ENCODE results near the gene SLC6A6. TPM values are rescaled to one million over a fixed set of nuclear protein-coding genes. Genes with fewer than 3 reads are reported as not detected.

Gene SLC6A6
- total RNA-seq, 1 donor from 2014 or later, result 32.9 TPM

GRCh38 chr3:14518893-14519292 is 116.5 kb downstream of the SLC6A6 start:
- no peaks in the 10 kb centered on the region for H3K4me1 ChIP-seq
- no peak overlapping the region for H3K4me3 ChIP-seq
- H3K79me2 ChIP-seq (ENCODE audit: low read depth), result no peaks in the 10 kb centered on the region
- H3K4me2 ChIP-seq, result no peak overlapping the region
- no peaks in the 10 kb centered on the region for H3K9me3 ChIP-seq (ENCODE audit: low read depth)
- DNase-seq (ENCODE audit: low spot score), result no peak
- H3F3A ChIP-seq (ENCODE audit: low read depth), result no peaks in the 10 kb centered on the region
- no peak overlapping the region for H2AFZ ChIP-seq (replicated peaks)
- H3K36me3 ChIP-seq, result no peaks in the 10 kb centered on the region
- H3K9me3 Mint-ChIP-seq, result no peaks in the 10 kb centered on the region
- H3K4me3 Mint-ChIP-seq, result no peak overlapping the region
- TF ChIP-seq CTCF (IDR thresholded peaks at IDR 0.05), result no peak
- TF ChIP-seq EZH2phosphoT487 (IDR thresholded peaks at IDR 0.05), result no peak
- no peak for TF ChIP-seq EZH2 (IDR thresholded peaks at IDR 0.05)
- H3K27me3 Mint-ChIP-seq (ENCODE audit: insufficient read depth, low read depth), result peaks cover 5% of the 10 kb centered on the region
- no peaks in the 10 kb centered on the region for H4K20me1 ChIP-seq (ENCODE audit: low read depth)
- no peaks in the 10 kb centered on the region for H3K27me3 ChIP-seq
- no peak overlapping the region for H3K27ac ChIP-seq
- H3K9ac ChIP-seq, result no peak overlapping the region
- no peaks in the 10 kb centered on the region for H3K36me3 Mint-ChIP-seq
- H3K27ac Mint-ChIP-seq, result no peak overlapping the region
- H3K4me1 Mint-ChIP-seq, result peaks cover 5% of the 10 kb centered on the region

- DNase-seq (ENCODE audit: low spot score), result no peak
Observed at GRCh38 chr3:14519406-14519805, 117.0 kb downstream of the SLC6A6 start.

GRCh38 chr3:14520149-14520548 is 117.7 kb downstream of the SLC6A6 start:
- Mint-ChIP-seq H3K9me3 (no peaks in the 10 kb centered on the region), H3K4me3 (no peak overlapping the region), H3K27ac (peak overlapping the region; percentile 51), H3K27me3 (ENCODE audit: insufficient read depth, low read depth) (peaks cover 8% of the 10 kb centered on the region), H3K4me1 (peaks cover 9% of the 10 kb centered on the region), H3K36me3 (no peaks in the 10 kb centered on the region)
- no peak for DNase-seq (ENCODE audit: low spot score)
- no peaks in the 10 kb centered on the region for H3K9me3 ChIP-seq (ENCODE audit: low read depth)
- no peak overlapping the region for H3K4me3 ChIP-seq
- H4K20me1 ChIP-seq (ENCODE audit: low read depth), result no peaks in the 10 kb centered on the region
- H3K27ac ChIP-seq, result no peak overlapping the region
- no peaks in the 10 kb centered on the region for H3F3A ChIP-seq (ENCODE audit: low read depth)
- H3K4me1 ChIP-seq, result no peaks in the 10 kb centered on the region
- H3K36me3 ChIP-seq, result no peaks in the 10 kb centered on the region
- no peaks in the 10 kb centered on the region for H3K79me2 ChIP-seq (ENCODE audit: low read depth)
- no peak overlapping the region for H3K9ac ChIP-seq
- no peaks in the 10 kb centered on the region for H3K27me3 ChIP-seq
- no peak for TF ChIP-seq EZH2phosphoT487 (IDR thresholded peaks at IDR 0.05)
- no peak for TF ChIP-seq CTCF (IDR thresholded peaks at IDR 0.05)
- no peak for TF ChIP-seq EZH2 (IDR thresholded peaks at IDR 0.05)
- no peak overlapping the region for H3K4me2 ChIP-seq
- no peak overlapping the region for H2AFZ ChIP-seq (replicated peaks)

More at GRCh38 chr3:14519406-14519805, 117.0 kb downstream of the SLC6A6 start:
- no peak for TF ChIP-seq CTCF (IDR thresholded peaks at IDR 0.05)
- no peak for TF ChIP-seq EZH2phosphoT487 (IDR thresholded peaks at IDR 0.05)
- TF ChIP-seq EZH2 (IDR thresholded peaks at IDR 0.05), result no peak
- H3K27ac Mint-ChIP-seq, result peak overlapping the region; percentile 42
- no peak overlapping the region for H3K4me3 Mint-ChIP-seq
- H3K9me3 Mint-ChIP-seq, result no peaks in the 10 kb centered on the region
- H3F3A ChIP-seq (ENCODE audit: low read depth), result no peaks in the 10 kb centered on the region
- H3K27me3 Mint-ChIP-seq (ENCODE audit: insufficient read depth, low read depth), result peaks cover 5% of the 10 kb centered on the region
- no peak overlapping the region for H2AFZ ChIP-seq (replicated peaks)
- H4K20me1 ChIP-seq (ENCODE audit: low read depth), result no peaks in the 10 kb centered on the region
- no peak overlapping the region for H3K9ac ChIP-seq
- H3K9me3 ChIP-seq (ENCODE audit: low read depth), result no peaks in the 10 kb centered on the region
- no peaks in the 10 kb centered on the region for H3K4me1 ChIP-seq
- no peak overlapping the region for H3K27ac ChIP-seq
- no peaks in the 10 kb centered on the region for H3K36me3 Mint-ChIP-seq
- no peak overlapping the region for H3K4me3 ChIP-seq
- no peaks in the 10 kb centered on the region for H3K79me2 ChIP-seq (ENCODE audit: low read depth)
- H3K27me3 ChIP-seq, result no peaks in the 10 kb centered on the region
- H3K4me1 Mint-ChIP-seq, result peaks cover 5% of the 10 kb centered on the region
- H3K36me3 ChIP-seq, result no peaks in the 10 kb centered on the region
- no peak overlapping the region for H3K4me2 ChIP-seq

Data from neural progenitor cell (in vitro differentiated cells).